HUES48 (cell line): ENCODE results near the gene PRR14.

Experiments
- H3K27ac ChIP-seq: one replicate; pipeline ENCODE4 v1.7.0; 2013; ENCODE audit warnings: low read depth, low read length, inconsistent platforms
- H3K27me3 ChIP-seq: 2 replicates; pipeline ENCODE4 v1.6.1; 2013; ENCODE audit warnings: mild to moderate bottlenecking, low read length; ENCODE audit not compliant: control insufficient read depth, insufficient read depth
- H3K36me3 ChIP-seq: 2 replicates; pipeline ENCODE4 v1.6.1; 2013; ENCODE audit warnings: low read length; ENCODE audit not compliant: control insufficient read depth, insufficient read depth
- H3K4me1 ChIP-seq: 2 replicates; pipeline ENCODE4 v1.6.1; 2013; ENCODE audit warnings: mild to moderate bottlenecking, low read length; ENCODE audit not compliant: control insufficient read depth, insufficient read depth
- H3K4me3 ChIP-seq: 2 replicates; pipeline ENCODE4 v1.5.1; 2013; ENCODE audit warnings: mild to moderate bottlenecking, low read depth, low read length
- H3K9ac ChIP-seq: 2 replicates; pipeline ENCODE4 v1.6.1; 2013; ENCODE audit warnings: mild to moderate bottlenecking, low read depth, low read length, moderate library complexity
- H3K9me3 ChIP-seq: 2 replicates; pipeline ENCODE4 v1.6.1; 2013; ENCODE audit warnings: low read length; ENCODE audit not compliant: control insufficient read depth, insufficient read depth

Gene PRR14

DNA sequence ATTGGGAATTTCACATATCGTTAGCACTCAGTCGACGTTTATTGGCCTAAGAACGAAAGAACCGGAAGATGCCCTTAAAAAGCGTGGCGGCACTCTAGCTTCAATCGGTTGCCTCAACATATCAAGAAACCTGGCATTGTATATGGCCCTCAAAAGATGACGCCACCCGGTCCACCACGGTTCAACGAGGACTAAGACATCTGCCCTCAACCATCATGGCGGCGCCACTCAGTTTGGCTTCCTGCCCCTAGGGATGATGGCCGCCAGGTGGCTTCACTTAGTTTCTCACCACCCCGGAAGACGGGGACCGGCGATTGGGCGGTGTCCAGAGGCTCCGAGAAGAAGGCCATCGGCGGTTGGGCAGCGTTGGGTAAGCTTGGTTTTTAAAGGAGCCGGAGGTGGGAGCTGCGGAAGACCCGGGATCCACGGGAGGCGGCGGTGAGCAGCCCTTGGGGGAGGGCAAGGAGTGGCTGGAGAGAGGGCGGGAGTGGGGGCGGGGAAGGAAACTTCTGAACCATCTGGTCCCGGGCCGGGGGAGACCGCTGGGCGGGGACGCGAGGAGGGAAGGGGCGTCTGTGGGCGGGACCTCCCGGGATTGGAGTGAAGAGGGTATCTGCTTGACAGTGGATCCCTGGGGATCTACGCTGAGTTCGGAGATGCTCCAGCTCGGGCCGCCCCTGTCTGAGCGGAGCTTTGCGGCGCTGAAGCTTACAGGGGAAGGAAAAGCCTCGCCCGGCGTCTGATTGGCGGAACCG, at the start of gene PRR14:
Gene PRR14, plus strand, starts transcription at position 592 of the 755 bp plus-strand sequence. CDS start 686 bp downstream, outside the sequence.
- Histone ChIP-seq H3K4me3 (peak within 1 kb of the TSS; percentile 91), H3K9ac (peak within 1 kb of the TSS; percentile 75), H3K4me1 (no peaks in the 10 kb centered on the region), H3K36me3 (no peaks in the 10 kb centered on the region; the same call in 1 of the 2 replicates), H3K27me3 (peaks cover 12% of the 10 kb centered on the region), H3K27ac (peak within 1 kb of the TSS; percentile 73), H3K9me3 (no peaks in the 10 kb centered on the region)

DNA sequence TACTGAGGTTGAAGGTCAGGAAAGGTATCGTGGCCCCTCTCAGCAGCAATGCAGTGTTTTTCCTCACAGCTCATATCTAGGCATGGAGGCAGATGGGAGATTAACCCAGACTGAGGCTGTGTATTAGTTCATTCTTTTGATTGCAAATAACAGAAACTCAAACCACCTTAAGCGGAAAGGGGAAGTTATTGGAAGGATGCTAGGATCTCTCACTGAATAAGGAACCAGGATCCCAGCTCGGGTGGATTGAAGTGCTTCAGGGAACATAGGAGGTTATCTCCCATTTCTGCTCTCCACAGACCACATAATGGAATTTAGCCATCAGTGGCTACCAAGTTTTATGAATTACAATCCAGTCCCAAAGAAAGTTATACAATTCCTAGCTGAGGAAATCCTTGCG, 48.8 kb upstream of the PRR14 start:
- Histone ChIP-seq H3K9ac (no peak overlapping the region), H3K27ac (no peak overlapping the region), H3K36me3 (peaks cover 34% of the 10 kb centered on the region), H3K4me3 (no peak overlapping the region), H3K9me3 (no peaks in the 10 kb centered on the region), H3K4me1 (no peaks in the 10 kb centered on the region), H3K27me3 (no peaks in the 10 kb centered on the region)

DNA sequence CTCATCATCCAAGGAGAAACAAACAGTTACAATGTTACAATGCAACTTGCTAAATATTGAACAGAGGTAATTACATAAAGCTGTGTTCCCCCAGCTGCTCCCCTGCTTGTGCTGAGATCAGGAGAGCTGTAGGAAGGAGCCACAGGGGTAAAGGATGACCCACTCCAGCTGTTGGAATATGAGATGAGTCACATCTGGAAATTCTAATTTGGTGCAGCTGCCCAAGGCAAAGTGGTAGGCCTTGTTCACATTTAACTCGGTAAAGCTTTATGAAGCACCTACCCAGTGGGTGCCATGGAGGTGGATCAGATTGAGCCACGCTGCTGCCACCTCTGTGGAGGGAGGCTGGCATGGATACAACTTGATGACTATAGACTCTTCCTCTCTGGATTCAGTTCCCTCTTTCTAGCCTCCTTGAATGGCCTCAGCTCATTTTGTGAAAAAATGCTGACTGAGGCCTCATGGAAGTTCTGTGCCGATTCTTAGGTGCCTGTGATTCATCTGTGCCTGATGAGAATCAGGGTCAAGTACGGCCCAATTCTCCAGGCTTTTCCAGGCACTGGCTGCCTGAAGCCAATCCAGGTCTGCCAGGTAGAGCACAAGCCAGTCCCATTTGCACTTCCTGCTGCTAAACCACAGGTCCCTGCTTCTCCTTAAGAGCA, 48.0 kb upstream of the PRR14 start:
- no peaks in the 10 kb centered on the region for H3K4me1 ChIP-seq
- no peak overlapping the region for H3K9ac ChIP-seq
- no peaks in the 10 kb centered on the region for H3K27me3 ChIP-seq
- no peak overlapping the region for H3K4me3 ChIP-seq
- no peak overlapping the region for H3K27ac ChIP-seq
- H3K36me3 ChIP-seq = peaks cover 40% of the 10 kb centered on the region
- no peaks in the 10 kb centered on the region for H3K9me3 ChIP-seq

DNA sequence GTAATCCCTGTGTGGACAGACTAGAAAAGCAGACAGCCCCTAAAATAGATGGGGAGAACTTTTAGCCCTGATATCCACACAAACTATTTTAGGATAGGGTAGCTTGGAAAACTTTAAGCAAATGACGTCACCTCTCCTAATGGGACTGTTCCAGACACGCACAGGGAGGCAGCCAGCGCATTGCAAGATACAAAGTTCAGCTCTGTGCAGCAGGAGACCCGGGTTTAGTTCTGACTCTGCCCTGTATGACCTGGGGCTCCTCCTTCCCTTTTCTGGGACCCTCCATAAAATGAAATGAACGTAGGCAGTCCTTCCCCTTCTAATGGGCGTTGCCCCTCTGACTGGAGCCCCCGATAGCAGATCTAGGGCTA, 46.8 kb upstream of the PRR14 start:
- H3K4me3 ChIP-seq = no peak overlapping the region
- no peaks in the 10 kb centered on the region for H3K4me1 ChIP-seq
- no peak overlapping the region for H3K27ac ChIP-seq
- H3K9me3 ChIP-seq = no peaks in the 10 kb centered on the region
- H3K9ac ChIP-seq = no peak overlapping the region
- H3K36me3 ChIP-seq = peaks cover 45% of the 10 kb centered on the region
- no peaks in the 10 kb centered on the region for H3K27me3 ChIP-seq

DNA sequence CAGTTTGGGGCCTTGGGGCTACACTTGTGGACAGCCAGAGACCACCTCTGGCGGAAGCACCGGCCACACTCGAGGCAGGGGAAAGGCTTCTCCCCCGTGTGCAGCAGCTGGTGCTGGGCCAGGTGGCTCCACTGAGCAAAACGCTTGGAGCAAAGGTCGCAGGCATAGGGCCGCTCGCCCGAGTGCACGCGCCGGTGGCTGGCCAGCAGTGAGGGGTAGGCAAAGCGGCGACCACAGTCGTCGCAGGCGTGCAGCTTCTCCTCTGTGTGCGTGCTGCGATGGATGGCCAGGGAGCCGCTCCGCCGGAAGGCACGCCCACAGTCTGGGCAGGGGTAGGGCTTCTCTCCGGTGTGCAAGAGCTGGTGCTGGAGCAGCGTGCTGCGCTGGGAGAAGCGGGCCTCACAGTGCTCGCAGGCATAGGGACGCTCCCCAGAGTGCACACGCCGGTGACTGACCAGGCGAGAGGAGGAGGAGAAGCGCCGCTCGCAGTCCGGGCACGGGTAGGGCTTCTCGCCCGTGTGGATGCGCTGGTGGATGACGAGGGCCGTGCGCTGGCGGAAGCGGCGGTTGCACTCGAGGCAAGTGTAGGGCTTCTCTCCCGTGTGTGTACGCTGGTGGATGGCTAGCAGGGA, 46.3 kb upstream of the PRR14 start:
- Histone ChIP-seq H3K9ac (no peak overlapping the region), H3K9me3 (no peaks in the 10 kb centered on the region), H3K36me3 (peaks cover 45% of the 10 kb centered on the region), H3K4me3 (no peak overlapping the region), H3K4me1 (peaks cover 4% of the 10 kb centered on the region; the same call in 1 of the 2 replicates), H3K27me3 (no peaks in the 10 kb centered on the region), H3K27ac (no peak overlapping the region)

DNA sequence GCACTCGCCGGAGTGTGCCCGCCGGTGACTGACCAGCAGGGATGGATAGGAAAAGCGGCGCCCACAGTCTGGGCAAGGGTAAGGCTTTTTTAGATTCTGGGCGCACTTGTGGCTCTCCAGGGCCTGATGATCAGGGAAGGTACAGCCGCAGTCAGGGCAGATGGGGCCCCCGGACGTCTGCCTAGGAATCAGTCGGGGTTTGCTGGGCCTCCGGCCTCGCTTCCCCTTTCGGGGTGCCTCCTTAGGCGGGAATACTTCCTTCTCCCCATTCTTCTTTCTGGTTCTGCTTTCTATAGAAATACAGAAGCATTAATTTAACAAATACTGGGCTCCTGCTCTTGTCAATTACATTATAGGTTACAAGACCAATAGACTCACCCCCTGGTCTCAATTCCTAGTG, 45.6 kb upstream of the PRR14 start:
- Histone ChIP-seq H3K36me3 (peaks cover 45% of the 10 kb centered on the region), H3K9me3 (no peaks in the 10 kb centered on the region), H3K4me3 (no peak overlapping the region), H3K27me3 (no peaks in the 10 kb centered on the region), H3K27ac (no peak overlapping the region), H3K4me1 (peaks cover 4% of the 10 kb centered on the region; the same call in 1 of the 2 replicates), H3K9ac (no peak overlapping the region)

DNA sequence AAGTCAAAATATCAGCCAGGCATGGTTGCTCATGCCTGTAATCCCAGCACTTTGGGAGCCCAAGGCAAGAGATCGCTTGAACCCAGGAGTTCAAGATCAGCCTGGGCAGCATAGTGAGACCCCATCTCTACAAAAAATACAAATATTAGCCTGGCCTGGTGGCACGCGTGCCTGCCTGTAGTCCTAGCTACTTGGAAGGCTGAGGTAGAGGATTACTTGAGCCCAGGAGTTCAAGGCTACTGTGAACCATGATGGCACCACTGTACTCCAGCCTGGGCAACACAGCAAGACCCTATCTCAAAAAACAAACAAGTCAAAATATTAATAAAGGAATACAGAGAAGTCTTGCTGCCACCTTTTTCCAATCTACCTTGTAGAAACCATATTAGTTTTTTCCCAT, 44.8 kb upstream of the PRR14 start:
- no peaks in the 10 kb centered on the region for H3K27me3 ChIP-seq
- H3K4me1 ChIP-seq = peaks cover 4% of the 10 kb centered on the region; the same call in 1 of the 2 replicates
- H3K9ac ChIP-seq = no peak overlapping the region
- no peak overlapping the region for H3K4me3 ChIP-seq
- H3K9me3 ChIP-seq = no peaks in the 10 kb centered on the region
- H3K36me3 ChIP-seq = peaks cover 45% of the 10 kb centered on the region
- no peak overlapping the region for H3K27ac ChIP-seq

DNA sequence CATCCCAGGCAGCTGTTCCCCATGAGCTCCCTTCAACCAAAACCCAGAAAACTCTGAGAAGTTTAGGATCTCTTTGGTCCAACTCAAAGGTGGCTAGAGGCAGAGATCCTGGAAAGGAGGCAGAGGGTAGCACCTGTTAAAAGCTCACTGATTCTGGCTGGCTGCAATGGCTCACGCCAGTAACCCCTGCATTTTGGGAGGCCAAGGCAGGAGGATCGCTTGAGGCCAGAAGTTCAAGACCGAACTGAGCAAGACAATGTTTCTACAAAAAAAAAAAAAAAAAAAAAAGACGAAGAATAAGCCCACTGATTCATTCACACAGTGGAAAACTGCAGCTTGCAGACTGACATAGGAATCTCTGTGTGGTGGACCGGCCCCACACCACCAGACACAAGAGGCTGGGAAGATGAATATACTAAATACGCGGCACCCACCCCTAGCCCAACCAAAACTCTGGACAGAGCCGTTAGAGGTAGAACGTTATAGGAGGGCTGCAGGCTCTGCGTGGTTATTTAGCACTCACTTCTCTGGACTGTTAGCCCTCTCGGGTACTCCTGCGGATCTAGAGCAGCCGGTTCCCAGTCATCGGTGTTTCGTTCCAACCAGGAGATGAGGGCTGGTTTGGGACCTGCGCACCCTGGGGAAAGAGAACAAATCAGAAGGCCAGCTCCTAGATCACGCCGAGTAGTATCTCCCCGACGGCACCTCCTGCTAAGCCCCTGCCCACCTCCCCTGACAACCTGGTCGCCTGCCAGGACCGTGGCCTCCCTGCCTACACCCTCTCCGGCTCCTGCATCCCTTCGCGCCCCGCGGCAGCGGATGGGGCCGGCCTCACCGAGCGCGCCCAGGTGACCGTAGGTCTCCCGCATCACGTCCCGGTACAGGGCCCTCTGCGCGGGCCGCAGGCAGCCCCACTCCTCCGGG, 41.5 kb upstream of the PRR14 start:
- Histone ChIP-seq H3K4me3 (peak overlapping the region; percentile 98), H3K27me3 (no peaks in the 10 kb centered on the region), H3K9ac (peak overlapping the region; percentile 98), H3K27ac (peak overlapping the region; percentile 97), H3K4me1 (peaks cover 4% of the 10 kb centered on the region; the same call in 1 of the 2 replicates), H3K9me3 (no peaks in the 10 kb centered on the region), H3K36me3 (peaks cover 34% of the 10 kb centered on the region)

DNA sequence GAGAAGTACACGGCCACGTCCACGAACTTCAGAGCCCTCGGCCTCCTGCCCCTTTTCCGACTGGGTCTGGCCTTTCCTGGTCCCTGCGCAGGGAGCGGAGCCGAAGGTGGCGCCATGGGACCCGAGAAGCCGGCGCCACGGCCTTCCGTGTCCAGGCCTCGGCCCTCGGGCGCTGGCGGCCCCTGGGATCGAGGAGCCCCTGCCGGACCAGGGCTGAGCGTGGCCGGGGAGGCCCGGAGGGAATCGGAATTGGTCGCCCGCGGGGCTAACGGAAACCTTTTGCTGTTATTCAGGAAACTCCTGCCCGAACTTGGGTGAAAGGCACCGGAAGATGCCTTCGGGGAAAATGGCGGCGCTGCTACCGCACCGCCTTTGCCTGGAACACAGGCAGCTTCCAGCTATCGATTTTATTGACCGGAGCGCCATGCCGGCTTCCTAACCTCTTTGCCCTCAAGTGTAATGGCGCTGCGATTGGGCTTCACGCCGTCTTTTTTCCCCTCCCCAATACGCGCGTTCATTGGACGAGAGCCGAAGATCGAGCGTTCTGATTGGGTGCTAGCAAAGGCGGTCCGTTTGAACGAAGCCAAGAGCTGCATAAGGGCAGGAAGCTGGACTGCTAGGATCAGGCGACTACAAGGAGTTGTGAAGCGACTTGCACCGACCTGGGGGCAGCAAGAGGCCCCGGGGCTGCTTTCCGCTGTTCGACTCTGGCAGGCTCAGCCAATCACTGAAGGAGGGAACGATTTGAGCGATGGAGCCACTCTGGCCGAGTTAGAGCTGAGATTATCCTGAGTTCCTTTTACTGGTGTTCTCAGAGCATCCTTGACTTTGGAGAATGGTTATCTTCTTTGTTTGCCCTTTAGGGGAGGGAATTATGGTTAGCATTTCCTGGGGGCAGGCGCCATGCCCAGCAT, 40.6 kb upstream of the PRR14 start, which contains the start of gene ZNF689:
Gene ZNF689, minus strand, starts transcription at position 464 of the 914 bp plus-strand sequence. Its CDS starts 348 bp downstream, at position 116.
- Histone ChIP-seq H3K4me1 (peaks cover 4% of the 10 kb centered on the region; the same call in 1 of the 2 replicates), H3K27ac (peak within 1 kb of the TSS; percentile 97), H3K36me3 (peaks cover 25% of the 10 kb centered on the region), H3K27me3 (no peaks in the 10 kb centered on the region), H3K4me3 (peak within 1 kb of the TSS; percentile 98), H3K9me3 (no peaks in the 10 kb centered on the region), H3K9ac (peak within 1 kb of the TSS; percentile 98)
